HG03469 (cell line): ENCODE measurements around the gene TLN1.

Source experiments
- ATAC-seq: cut with Tn5 transposase; IDR thresholded peaks from one replicate; pipeline ENCODE4 v1.9.1; 2021; ENCODE audit warnings: mild to moderate bottlenecking, moderate library complexity, moderate number of reproducible peaks; ENCODE audit not compliant: unreplicated experiment

The TLN1 gene, protein sequence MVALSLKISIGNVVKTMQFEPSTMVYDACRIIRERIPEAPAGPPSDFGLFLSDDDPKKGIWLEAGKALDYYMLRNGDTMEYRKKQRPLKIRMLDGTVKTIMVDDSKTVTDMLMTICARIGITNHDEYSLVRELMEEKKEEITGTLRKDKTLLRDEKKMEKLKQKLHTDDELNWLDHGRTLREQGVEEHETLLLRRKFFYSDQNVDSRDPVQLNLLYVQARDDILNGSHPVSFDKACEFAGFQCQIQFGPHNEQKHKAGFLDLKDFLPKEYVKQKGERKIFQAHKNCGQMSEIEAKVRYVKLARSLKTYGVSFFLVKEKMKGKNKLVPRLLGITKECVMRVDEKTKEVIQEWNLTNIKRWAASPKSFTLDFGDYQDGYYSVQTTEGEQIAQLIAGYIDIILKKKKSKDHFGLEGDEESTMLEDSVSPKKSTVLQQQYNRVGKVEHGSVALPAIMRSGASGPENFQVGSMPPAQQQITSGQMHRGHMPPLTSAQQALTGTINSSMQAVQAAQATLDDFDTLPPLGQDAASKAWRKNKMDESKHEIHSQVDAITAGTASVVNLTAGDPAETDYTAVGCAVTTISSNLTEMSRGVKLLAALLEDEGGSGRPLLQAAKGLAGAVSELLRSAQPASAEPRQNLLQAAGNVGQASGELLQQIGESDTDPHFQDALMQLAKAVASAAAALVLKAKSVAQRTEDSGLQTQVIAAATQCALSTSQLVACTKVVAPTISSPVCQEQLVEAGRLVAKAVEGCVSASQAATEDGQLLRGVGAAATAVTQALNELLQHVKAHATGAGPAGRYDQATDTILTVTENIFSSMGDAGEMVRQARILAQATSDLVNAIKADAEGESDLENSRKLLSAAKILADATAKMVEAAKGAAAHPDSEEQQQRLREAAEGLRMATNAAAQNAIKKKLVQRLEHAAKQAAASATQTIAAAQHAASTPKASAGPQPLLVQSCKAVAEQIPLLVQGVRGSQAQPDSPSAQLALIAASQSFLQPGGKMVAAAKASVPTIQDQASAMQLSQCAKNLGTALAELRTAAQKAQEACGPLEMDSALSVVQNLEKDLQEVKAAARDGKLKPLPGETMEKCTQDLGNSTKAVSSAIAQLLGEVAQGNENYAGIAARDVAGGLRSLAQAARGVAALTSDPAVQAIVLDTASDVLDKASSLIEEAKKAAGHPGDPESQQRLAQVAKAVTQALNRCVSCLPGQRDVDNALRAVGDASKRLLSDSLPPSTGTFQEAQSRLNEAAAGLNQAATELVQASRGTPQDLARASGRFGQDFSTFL (N-terminal part only)

GRCh38 chr9:35732185-35732799 is at the start of gene TLN1, which contains the start of gene CREB3:
Gene TLN1 (minus strand): TSS chr9:35732195. CDS start chr9:35725694, 6,501 bp downstream.
Gene CREB3 (plus strand): TSS chr9:35732666. CDS start chr9:35732773, 107 bp downstream.
- ATAC-seq = peak; percentile 69

GRCh38 chr9:35781066-35781465 is 49.1 kb upstream of the TLN1 start:
- ATAC-seq = no peak

DNA sequence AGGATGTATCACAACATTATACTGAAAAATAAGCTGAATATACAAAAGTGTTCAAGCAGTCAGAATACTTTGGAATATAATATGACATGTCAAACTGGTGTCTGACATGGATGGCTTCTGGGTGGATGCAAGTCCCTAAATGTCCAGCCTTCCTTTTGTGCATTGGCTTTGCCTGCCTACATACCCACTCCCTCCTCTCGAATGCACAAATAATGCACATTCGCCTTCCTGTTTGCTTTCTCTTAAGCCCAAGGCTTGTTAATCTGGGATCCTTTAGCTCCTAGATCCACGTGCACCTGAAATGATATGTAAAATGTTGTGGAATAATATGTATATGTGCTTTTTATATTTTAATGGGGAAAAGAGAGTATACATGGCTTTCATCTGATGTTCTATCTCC is 46.5 kb upstream of the TLN1 start:
- no peak for ATAC-seq

DNA sequence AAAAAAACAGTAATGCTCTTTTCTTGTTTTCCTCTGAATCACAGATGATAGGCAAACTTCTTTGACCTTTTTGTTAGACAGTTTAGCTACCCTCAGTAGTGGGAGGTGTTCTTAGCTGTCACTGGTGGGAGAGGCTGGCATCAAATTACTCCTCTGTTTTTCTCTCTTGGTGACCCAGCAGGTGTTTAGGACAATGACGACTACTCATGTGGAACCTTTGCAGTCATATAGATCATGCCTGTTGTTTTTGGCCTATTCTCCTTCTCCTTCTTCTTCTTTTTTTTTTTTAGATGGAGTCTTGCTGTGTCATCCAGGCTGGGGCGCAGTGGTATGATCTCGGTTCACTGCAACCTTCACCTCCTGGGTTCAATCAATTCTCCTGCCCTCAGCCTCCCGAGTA is 44.0 kb upstream of the TLN1 start:
- ATAC-seq = no peak

DNA sequence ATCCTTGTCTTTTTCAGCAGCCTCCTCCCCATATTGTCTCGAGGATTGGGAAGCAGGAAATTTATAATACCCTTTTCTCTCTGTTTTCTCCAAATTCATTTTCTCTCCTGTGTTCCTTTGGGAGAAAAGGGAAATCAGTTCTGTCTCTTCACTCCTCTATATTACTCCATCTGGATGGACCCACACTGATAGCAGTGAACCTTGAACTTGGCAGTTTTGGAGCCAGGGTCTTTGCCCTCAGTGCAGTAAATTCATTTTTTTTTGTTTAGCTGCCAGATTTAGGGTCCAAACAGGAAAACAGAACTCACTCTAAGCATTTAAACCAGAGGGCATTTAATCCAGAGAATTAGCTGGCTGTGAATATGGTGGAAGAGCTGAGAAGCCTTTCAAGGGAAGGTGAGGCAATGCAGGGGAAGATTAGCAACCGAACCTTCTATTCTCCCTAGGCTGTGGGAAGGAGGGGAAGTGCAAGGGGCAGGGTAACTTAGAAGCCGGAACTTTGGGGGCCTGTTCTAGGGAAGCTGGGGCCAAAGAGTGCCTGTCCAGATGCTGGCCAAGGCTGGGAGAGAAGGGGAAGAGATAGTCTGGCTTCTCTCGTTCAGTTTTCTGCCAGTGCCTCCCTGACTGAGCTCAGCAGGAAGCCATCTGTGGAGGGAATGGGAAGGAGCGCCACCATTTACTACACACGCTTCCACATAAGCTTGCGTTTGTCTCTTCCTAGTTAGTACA is 43.1 kb upstream of the TLN1 start:
- ATAC-seq = no peak

DNA sequence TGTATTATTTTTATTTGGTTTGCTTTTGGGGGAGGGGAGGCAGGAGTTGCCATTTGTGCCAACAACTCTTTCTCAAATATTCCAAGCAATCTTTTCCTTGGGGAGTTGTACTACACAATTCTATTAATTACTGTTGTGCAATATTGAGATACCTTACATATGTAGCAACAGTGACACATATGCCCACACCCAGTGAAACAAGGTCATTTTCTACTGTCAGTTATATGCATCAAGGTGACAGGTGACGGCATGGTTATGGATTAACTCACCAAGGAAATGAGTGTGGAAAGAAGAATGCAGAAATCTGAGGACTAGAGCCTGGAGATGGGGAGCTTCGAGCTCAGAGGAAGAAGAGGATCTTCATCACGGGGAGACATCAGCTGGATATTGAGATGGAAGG is 39.9 kb upstream of the TLN1 start:
- no peak for ATAC-seq

- ATAC-seq = no peak
Observed at GRCh38 chr9:35771534-35771933, 39.5 kb upstream of the TLN1 start.

GRCh38 chr9:35771075-35771433 is 39.1 kb upstream of the TLN1 start:
- no peak for ATAC-seq

- no peak for ATAC-seq
Observed at GRCh38 chr9:35769763-35770162, 37.8 kb upstream of the TLN1 start.

DNA sequence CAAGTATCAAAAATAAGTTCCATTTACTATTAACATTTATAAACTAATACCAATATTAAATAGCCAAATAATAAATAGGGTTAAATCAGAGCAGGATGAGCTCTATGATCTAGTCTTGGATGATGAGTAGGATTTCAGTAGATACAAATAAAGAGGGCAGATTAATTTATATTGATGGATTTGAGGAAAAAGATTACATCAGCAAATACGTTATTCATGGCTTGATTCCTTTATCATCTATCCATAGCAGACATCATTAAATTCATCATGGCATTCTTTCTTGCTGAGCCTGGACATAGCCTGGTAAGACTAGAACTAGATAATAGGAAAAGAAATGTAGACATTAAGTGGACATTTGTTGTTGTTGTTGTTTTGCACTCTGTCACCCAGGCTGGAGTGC is 35.5 kb upstream of the TLN1 start:
- no peak for ATAC-seq

DNA sequence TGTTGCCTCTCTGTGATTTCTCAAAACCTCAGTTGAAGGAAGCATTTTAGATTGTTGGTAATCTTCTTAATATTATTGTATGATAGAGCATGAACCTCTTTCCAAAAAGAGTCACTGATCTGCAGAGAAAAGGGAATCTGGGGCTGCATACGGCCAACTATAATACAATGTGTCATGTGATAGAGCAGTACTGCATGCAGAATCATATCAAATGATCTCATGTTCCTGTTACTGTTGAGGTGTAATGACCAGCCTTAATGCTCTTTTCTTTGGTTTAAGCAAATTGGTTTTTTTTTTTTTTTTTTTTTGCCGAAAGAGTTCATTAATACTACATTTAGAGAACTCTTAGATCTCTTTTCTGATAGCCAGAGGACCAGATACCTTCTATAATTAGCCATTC is 35.0 kb upstream of the TLN1 start:
- no peak for ATAC-seq

DNA sequence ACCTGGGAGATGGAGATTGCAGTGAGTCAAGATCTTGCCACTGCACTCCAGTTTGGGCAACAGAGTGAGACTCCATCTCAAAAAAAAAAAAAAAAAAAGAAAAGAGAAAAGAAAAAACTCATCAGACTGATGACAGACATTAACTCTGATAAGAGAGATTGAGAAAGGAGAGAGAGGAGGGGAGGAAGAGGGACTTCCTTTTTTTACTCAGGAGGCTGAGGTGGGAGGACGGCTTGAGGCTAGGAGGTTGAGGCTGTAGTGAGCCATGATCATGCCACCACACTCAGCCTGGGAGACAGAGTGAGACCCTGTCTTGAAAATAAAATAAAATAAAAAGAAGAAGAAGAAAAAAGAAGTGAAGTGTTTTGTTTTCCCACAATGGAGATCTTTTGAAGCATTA is 31.8 kb upstream of the TLN1 start:
- ATAC-seq = no peak

GRCh38 chr9:35763181-35763580 is 31.2 kb upstream of the TLN1 start:
- no peak for ATAC-seq

DNA sequence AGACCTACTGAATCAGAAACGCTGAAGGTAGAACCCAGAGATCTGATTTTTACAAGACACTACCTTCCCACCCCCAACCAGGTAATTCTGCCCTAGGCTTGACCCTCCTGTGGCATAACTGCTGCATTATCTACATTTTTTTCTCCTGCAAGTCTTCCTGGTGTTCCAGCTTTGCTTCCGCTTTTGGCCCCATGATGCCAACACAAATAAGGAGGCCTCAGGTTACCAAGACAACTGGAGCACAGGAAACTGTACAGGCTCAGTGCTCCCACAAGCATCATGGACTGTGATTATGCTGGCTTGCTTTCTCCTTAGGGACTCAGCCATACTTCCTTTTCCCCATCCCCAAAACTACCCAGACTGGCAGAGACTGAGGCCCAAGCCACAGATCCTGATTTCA is 28.7 kb upstream of the TLN1 start:
- no peak for ATAC-seq

GRCh38 chr9:35759795-35760194 is 27.8 kb upstream of the TLN1 start:
- ATAC-seq = no peak

DNA sequence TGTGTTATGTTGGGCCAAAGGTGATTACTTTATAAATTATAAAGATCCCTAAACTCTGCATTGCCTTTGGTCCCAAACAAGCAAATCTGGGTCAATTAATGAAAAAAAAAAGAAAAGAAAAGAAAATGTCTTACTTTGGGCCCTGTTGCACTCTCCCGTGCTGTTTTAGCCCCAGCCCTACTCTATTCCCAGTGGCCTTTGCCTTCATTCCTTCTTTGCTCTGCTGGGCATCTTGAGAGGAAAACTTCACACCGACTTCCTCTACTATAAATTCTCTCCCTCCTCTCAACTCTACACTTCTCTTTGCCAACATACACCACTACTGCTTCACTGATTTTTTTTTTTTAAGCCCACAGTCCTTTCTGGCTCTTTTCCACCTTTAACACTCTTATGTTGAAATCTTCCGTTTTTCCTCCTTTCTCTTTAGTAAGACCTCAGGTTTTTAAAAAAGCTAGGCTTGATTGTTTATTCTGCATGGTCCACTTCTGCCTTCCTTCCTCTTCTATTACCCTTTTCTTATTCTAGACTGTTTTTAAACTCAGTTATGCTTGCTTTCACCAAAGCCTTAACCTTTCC is 26.6 kb upstream of the TLN1 start:
- ATAC-seq = no peak

DNA sequence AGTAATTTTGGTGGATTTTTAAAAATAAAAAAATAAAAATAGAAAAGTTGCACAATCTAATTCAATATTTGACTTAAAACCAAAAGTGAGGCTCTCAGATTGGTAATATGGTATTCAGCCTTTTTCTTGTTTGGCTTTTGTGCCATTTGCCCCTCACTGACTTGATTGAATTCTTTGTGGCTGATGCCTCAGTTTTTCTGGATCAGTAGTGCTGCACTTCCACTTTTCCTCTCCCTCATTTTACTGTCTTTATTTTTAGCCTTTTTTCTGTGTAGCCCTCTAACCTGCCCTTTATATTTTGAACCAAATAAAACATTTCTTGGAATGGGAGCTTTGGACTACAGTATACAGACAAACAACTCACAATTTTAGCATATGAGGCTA is 25.9 kb upstream of the TLN1 start:
- ATAC-seq = no peak

DNA sequence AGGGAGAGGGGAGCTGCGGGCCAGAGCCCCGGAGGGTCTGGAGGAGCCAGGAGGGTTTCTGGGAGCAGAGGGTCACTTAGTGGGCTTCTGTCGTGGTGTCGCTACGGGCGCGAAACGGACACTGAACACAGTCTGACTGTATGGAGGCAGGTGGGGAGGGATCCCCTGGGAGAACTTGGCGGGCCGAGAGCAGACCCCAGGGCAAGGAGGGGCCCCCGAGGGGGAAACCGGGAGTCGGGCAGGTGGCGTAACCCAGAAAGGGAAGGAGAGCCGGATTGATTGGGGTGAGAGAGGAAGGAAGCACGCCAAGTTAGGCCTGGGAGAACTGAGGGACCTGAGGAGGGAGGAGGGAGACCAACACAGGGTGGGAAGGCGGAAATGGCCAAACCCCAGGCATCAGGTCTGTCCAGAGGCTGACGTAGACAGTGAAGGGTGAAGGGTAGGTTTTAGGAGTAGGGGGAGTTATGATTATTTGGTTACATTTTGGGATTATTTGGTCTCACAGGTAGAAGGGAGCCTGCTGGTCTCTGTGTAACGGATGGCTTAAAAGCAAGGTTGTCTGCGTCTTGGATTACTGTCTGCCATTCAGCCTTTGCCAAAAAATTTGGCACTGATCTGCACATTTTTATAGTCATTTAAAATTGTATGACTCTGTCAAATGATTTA is 25.4 kb upstream of the TLN1 start:
- no peak for ATAC-seq
